ENCODE data around the gene BEND4.

The BEND4 gene

DNA sequence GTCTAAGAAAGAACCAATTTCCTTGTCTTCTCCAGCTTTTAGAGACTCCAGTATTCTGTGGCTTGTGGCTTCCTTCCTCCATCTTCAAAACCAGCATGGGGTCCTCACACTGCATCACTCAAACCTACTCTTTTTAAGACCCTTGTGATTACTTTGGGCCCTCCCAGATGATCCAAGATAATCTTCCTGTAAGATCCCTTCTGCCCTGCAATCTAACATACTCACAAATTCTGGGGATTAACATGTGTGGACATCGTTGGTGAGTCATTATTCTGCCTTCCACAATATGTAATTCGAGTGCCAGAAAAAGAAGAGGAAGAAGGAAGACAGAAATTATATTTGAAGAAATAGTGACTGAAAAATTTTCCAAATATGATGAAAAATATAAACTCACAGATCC, 47.9 kb downstream of the BEND4 start:
- no peak overlapping the region for H3K4me3 ChIP-seq (ENCODE audit: low read length)
- TF ChIP-seq, protein P1, sequence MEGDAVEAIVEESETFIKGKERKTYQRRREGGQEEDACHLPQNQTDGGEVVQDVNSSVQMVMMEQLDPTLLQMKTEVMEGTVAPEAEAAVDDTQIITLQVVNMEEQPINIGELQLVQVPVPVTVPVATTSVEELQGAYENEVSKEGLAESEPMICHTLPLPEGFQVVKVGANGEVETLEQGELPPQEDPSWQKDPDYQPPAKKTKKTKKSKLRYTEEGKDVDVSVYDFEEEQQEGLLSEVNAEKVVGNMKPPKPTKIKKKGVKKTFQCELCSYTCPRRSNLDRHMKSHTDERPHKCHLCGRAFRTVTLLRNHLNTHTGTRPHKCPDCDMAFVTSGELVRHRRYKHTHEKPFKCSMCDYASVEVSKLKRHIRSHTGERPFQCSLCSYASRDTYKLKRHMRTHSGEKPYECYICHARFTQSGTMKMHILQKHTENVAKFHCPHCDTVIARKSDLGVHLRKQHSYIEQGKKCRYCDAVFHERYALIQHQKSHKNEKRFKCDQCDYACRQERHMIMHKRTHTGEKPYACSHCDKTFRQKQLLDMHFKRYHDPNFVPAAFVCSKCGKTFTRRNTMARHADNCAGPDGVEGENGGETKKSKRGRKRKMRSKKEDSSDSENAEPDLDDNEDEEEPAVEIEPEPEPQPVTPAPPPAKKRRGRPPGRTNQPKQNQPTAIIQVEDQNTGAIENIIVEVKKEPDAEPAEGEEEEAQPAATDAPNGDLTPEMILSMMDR (IDR thresholded peaks at IDR 0.05; ENCODE audit: insufficient read depth, low read depth, low read length, missing control alignments): no peak
- peak; percentile 75 for DNase-seq (ENCODE audit: low read depth)

DNA sequence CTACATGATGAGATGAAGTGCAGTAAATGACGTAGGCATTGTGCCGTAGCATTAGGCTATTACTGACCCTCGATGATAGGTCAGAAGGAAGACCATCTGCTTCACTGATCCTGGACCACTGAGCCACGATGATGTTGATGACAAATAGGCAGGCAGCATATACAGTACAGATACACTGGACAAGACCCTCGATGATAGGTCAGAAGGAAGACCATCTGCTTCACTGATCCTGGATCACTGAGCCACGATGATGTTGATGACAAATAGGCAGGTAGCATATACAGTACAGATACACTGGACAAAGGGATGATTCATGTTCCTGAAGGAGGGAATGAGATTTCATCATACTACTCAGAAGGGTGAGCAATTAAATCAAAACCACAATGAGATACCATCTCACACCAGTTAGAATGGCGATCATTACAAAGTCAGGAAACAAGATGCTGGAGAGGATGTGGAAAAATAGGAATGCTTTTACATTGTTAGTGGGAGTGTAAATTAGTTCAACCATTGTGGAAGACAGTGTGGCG, 50.9 kb downstream of the BEND4 start:
- TF ChIP-seq, protein P1 (IDR thresholded peaks at IDR 0.05; ENCODE audit: insufficient read depth, low read depth, low read length, missing control alignments): no peak
- DNase-seq (ENCODE audit: low read depth): peak; percentile 90
- no peak overlapping the region for H3K4me3 ChIP-seq (ENCODE audit: low read length)

DNA sequence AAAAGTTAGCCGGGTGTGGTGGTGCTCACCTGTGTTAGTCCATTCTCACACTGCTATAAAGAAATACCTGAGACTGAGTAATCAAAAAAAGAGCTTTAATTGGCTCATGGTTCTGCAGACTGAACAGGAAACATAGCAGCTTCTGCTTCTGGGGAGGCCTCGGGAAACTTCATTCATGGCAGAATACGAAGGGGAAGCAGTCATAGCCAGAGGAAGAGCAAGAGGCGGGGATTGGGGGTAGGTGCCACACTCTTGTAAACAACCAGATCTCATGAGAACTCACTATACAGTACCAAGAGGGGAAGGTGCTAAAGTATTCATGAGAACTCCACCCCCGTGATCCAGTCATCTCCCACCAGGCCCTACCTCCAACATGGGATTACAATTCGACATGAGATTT, 64.1 kb downstream of the BEND4 start:
- TF ChIP-seq, protein P1 (IDR thresholded peaks at IDR 0.05; ENCODE audit: insufficient read depth, low read depth, low read length, missing control alignments): no peak
- H3K4me3 ChIP-seq (ENCODE audit: low read length): no peak overlapping the region
- DNase-seq (ENCODE audit: low read depth): no peak

DNA sequence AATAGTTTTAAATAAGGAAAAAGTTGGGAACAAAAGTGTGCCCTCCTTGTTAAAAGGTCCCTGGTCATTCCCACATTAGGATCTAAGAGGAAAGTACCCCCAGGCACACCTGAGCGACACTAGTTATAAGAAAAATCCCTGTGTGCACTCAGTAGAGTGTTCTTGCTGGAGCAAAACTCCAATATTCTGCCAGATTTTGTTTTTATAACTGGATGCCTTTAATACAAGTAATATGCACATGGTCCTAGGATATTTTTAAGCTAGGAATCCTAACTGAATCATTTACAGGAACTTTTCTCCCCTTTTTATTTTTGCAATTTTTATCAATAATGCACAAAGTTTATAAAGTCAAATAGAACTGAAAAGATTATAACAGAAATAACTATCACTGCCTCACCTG, 68.6 kb downstream of the BEND4 start:
- DNase-seq (ENCODE audit: low read depth): no peak
- H3K4me3 ChIP-seq (ENCODE audit: low read length): no peak overlapping the region
- TF ChIP-seq, protein P1 (IDR thresholded peaks at IDR 0.05; ENCODE audit: insufficient read depth, low read depth, low read length, missing control alignments): no peak

DNA sequence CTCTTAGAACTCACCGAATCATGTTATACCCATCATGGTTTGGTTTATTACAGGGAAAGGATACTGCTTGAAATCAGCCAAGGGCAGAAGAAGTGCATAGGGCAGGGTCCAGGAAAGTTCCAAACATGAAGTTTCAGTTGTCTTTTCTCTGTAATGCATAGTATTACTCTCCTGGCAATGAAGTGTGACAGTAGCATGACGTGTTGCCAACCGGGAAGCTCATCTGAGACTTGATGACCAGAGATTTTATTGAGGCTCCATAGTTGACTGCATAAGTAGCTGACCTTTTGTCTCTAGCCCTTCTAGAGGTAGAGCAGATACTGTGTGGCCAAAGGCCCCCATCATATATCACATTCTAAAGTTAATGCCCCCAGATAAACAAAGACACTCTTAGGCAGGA, 72.1 kb downstream of the BEND4 start:
- H3K4me3 ChIP-seq (ENCODE audit: low read length): no peak overlapping the region
- DNase-seq (ENCODE audit: low read depth): no peak
- TF ChIP-seq, protein P1 (IDR thresholded peaks at IDR 0.05; ENCODE audit: insufficient read depth, low read depth, low read length, missing control alignments): no peak

DNA sequence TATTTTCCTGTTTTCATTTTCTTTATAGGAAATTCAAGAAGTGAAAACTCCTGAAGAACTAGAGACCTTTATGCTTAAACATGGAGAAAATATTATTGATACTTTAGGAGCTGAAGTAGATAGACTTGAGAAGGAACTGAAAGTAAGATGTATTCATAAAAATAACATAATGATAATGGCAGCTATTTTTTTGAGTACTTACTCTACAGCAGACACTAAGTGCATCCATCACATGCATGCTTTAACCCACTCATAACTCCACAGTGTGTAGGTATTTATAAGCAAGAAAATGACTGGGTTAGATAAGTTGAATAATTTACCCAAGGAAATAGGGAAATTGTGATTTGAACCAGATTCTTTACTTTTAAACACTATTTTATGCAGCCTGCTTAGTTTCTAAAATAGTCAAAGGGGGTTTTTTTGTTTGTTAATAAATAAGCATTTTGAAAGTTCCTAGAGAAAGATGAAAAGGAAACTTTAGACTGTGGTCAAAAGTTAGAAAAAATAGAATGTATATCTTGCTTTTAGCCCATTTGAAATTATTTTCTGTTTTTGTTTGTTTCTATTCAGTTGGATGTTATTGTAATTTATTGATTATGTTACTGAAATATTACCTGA, 74.2 kb downstream of the BEND4 start:
- TF ChIP-seq, protein P1 (IDR thresholded peaks at IDR 0.05; ENCODE audit: insufficient read depth, low read depth, low read length, missing control alignments): no peak
- H3K4me3 ChIP-seq (ENCODE audit: low read length): no peak overlapping the region
- DNase-seq (ENCODE audit: low read depth): no peak

DNA sequence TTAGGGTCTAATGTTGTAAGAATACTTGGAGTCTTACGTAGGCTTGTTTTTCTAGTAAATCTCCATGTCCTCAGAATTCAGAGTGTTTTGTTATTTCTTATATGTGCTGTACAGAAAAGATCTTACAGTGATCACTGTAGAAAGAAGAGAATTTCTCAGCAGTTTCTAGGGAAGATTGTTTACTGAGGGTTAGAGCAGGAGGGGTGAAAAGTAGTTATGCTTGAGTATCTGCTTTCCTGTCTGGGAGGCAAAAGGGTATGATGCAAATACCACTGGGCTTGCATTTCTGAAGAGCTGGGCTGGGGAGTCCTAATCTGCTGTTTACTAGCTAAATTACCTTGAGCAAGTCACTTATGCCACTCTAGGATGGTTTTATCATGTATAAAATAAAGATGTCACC, 78.2 kb downstream of the BEND4 start:
- TF ChIP-seq, protein P1 (IDR thresholded peaks at IDR 0.05; ENCODE audit: insufficient read depth, low read depth, low read length, missing control alignments): no peak
- H3K4me3 ChIP-seq (ENCODE audit: low read length): no peak overlapping the region
- DNase-seq (ENCODE audit: low read depth): no peak

Data from epithelial cell of esophagus (primary cell).